ENCODE data around the gene INF2.
A peak's percentile ranks its signal among the peaks of the same experiment; 100 is the strongest.
"Not testable (repeated sequence)": the region's sequence is repeated elsewhere in the genome, so short reads cannot be mapped to it uniquely, and the experiment has no call there.

Gene INF2

GRCh38 chr14:104664588-104664987, 24.8 kb upstream of the INF2 start:
- no peak for TF ChIP-seq CTCF (IDR thresholded peaks at IDR 0.05; ENCODE audit: low read depth, low read length)
- no peak for DNase-seq (ENCODE audit: extremely low read depth, low read depth)

GRCh38 chr14:104665114-104665656, 24.2 kb upstream of the INF2 start:
- DNase-seq (ENCODE audit: extremely low read depth, low read depth) = no peak
- TF ChIP-seq CTCF (IDR thresholded peaks at IDR 0.05; ENCODE audit: low read depth, low read length) = no peak

- peak; percentile 4 for TF ChIP-seq CTCF (IDR thresholded peaks at IDR 0.05; ENCODE audit: low read depth, low read length)
- no peak for DNase-seq (ENCODE audit: extremely low read depth, low read depth)
Observed at GRCh38 chr14:104665657-104666522, 23.5 kb upstream of the INF2 start.

GRCh38 chr14:104666523-104666895, 22.9 kb upstream of the INF2 start:
- not testable (repeated sequence) for DNase-seq (ENCODE audit: extremely low read depth, low read depth)

GRCh38 chr14:104666981-104667380, 22.4 kb upstream of the INF2 start:
- no peak for DNase-seq (ENCODE audit: extremely low read depth, low read depth)
- TF ChIP-seq CTCF (IDR thresholded peaks at IDR 0.05; ENCODE audit: low read depth, low read length) = no peak

- DNase-seq (ENCODE audit: extremely low read depth, low read depth) = no peak
- TF ChIP-seq CTCF (IDR thresholded peaks at IDR 0.05; ENCODE audit: low read depth, low read length) = no peak
Observed at GRCh38 chr14:104669697-104670096, 19.7 kb upstream of the INF2 start.

- not testable (repeated sequence) for DNase-seq (ENCODE audit: extremely low read depth, low read depth)
Observed at GRCh38 chr14:104671330-104671977, 18.0 kb upstream of the INF2 start.

- DNase-seq (ENCODE audit: extremely low read depth, low read depth) = not testable (repeated sequence)
Observed at GRCh38 chr14:104672119-104672518, 17.3 kb upstream of the INF2 start.

GRCh38 chr14:104673481-104673880, 15.9 kb upstream of the INF2 start:
- no peak for DNase-seq (ENCODE audit: extremely low read depth, low read depth)
- TF ChIP-seq CTCF (IDR thresholded peaks at IDR 0.05; ENCODE audit: low read depth, low read length) = no peak
